T-helper 1 cell treated with Interleukin-12 subunit alpha and Interleukin-12 subunit beta and Interleukin-4 antibody, amounts not matched to agents 30 μg/mL and 1 μg/mL, for 36 hours (primary cell): Measurements from ENCODE around the gene SCLY.

ENCODE experiments used
- H3K27ac Mint-ChIP-seq: one replicate; pipeline ENCODE4 v1.8.0; 2021; ENCODE audit warnings: mild to moderate bottlenecking, mixed read lengths
- H3K27me3 Mint-ChIP-seq: one replicate; pipeline ENCODE4 v1.8.0; 2021; ENCODE audit warnings: low read depth, mixed read lengths
- H3K36me3 Mint-ChIP-seq: one replicate; pipeline ENCODE4 v1.8.0; 2021; ENCODE audit warnings: low read depth, mixed read lengths
- H3K4me1 Mint-ChIP-seq: one replicate; pipeline ENCODE4 v1.8.0; 2021; ENCODE audit warnings: low read depth, mixed read lengths
- H3K4me3 Mint-ChIP-seq: one replicate; pipeline ENCODE4 v1.8.0; 2021; ENCODE audit warnings: mild to moderate bottlenecking, moderate library complexity, mixed read lengths
- H3K9me3 Mint-ChIP-seq: one replicate; pipeline ENCODE4 v1.8.0; 2021; ENCODE audit warnings: mixed read lengths

SCLY gene

GRCh38 chr2:238143239-238143951 is 82.6 kb downstream of the SCLY start:
- no peaks in the 10 kb centered on the region for H3K4me1 Mint-ChIP-seq
- no peak overlapping the region for H3K4me3 Mint-ChIP-seq
- H3K27me3 Mint-ChIP-seq: no peaks in the 10 kb centered on the region
- H3K36me3 Mint-ChIP-seq: no peaks in the 10 kb centered on the region
- H3K27ac Mint-ChIP-seq: no peak overlapping the region
- no peaks in the 10 kb centered on the region for H3K9me3 Mint-ChIP-seq

- Mint-ChIP-seq H3K27me3 (no peaks in the 10 kb centered on the region), H3K36me3 (no peaks in the 10 kb centered on the region), H3K9me3 (no peaks in the 10 kb centered on the region), H3K27ac (no peak overlapping the region), H3K4me3 (no peak overlapping the region), H3K4me1 (no peaks in the 10 kb centered on the region)
Observed at GRCh38 chr2:238144262-238144661, 83.5 kb downstream of the SCLY start.

DNA sequence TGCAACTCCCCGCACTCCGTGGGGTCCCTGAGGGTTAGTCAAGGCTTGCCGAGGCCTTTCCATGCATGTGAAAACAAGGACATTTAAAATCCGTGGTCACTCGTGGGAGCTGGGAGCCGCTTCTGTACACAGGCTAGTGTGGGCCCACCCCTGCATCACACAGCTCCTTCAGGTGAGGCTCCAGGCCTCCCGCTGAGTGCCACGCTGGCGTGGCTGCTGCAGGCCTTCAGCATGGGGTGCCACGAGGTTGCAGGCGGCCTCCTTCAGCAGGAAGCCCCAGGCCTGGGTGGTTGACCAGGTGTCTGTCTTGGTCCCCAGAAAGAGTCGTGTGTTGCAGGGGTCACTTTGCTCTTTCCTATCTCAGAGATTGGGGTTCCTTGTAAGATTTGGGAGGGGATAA is 84.2 kb downstream of the SCLY start:
- Mint-ChIP-seq H3K4me3 (no peak overlapping the region), H3K27me3 (no peaks in the 10 kb centered on the region), H3K36me3 (no peaks in the 10 kb centered on the region), H3K4me1 (no peaks in the 10 kb centered on the region), H3K9me3 (no peaks in the 10 kb centered on the region), H3K27ac (no peak overlapping the region)

DNA sequence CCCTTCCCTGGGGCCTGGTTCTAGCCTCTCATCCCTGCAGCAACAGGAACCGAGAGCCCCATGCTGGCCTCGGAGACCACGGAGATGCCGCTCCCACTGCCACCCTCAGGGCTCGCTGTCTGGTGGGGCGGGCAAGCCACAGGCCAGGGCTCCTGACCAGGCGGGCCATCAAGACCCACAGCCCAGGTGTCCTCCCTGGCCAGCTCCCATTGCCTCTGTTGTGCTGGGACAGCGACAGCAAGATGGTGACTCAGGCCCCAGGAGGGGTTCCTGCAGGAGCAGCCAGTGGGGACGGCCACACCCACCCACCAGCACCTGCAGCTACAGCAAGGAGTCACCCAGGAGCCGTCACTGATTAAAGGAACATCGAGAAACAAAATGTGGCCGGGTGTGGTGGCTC is 85.0 kb downstream of the SCLY start:
- H3K27me3 Mint-ChIP-seq: no peaks in the 10 kb centered on the region
- no peaks in the 10 kb centered on the region for H3K36me3 Mint-ChIP-seq
- H3K9me3 Mint-ChIP-seq: no peaks in the 10 kb centered on the region
- H3K27ac Mint-ChIP-seq: no peak overlapping the region
- H3K4me3 Mint-ChIP-seq: no peak overlapping the region
- no peaks in the 10 kb centered on the region for H3K4me1 Mint-ChIP-seq

DNA sequence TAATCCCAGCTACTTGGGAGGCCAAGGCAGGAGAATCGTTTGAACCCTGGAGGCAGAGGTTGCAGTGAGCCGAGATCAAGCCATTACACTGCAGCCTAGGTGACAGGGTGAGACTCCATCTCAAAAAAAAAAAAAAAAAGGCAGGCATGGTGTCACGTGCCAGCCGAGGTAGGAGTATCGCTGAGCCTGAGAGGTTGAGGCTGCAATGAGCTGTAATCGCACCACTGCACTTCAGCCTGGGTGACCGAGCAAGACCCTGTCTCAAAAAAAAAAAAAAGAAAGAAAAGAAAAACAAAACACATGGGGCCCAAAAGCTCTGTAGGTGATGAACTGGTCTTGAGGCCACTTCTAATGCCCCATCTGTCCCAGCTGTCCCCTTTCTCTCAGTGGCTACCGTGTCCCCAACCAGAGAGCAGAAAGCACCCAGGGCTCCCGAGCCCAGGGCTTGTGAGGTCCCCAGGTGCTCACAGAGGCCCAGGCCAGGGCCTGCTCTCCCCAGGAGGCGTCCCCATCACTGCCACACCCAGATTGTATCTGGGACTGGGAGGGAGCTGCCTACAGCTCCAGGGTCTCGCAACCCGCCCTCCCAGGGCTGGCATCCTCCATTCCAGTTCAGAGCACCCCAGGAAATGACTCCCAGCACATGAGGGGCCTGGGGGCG is 86.2 kb downstream of the SCLY start:
- Mint-ChIP-seq H3K36me3 (no peaks in the 10 kb centered on the region), H3K4me3 (no peak overlapping the region), H3K9me3 (no peaks in the 10 kb centered on the region), H3K27me3 (no peaks in the 10 kb centered on the region), H3K27ac (no peak overlapping the region), H3K4me1 (no peaks in the 10 kb centered on the region)

- Mint-ChIP-seq H3K27ac (no peak overlapping the region), H3K4me1 (no peaks in the 10 kb centered on the region), H3K9me3 (no peaks in the 10 kb centered on the region), H3K36me3 (no peaks in the 10 kb centered on the region), H3K4me3 (no peak overlapping the region), H3K27me3 (no peaks in the 10 kb centered on the region)
Observed at GRCh38 chr2:238148981-238149380, 88.2 kb downstream of the SCLY start.
